ENCODE results near the gene DNAL1. TPM values are rescaled to one million over a fixed set of nuclear protein-coding genes. Genes with fewer than 3 reads are reported as not detected.

Gene DNAL1
- total RNA-seq, 2 donors from 2014 or later, result 22.9 to 30.5 TPM

DNA sequence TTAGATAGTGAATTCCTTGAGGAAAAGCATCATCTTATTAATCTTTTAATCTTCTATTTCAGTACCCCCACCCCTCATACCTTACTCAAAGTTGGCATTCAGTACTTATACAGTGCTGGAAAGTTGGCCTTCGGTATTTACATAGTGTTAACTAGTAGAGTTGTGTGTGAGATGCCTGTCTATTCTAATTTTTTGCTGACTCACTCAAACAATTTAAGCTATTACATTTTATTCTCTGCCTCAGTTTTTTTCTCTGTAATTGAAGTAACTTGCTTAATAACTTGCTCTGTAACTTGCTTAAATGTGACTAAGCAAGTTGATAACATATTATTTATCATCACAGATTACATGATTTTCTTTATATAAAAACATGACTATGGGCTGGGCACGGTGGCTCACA lies 20.3 kb downstream of the DNAL1 start:
- DNase-seq, result no peak
- peaks cover 21% of the 10 kb centered on the region for H3K36me3 Mint-ChIP-seq (ENCODE audit: low read depth)

DNA sequence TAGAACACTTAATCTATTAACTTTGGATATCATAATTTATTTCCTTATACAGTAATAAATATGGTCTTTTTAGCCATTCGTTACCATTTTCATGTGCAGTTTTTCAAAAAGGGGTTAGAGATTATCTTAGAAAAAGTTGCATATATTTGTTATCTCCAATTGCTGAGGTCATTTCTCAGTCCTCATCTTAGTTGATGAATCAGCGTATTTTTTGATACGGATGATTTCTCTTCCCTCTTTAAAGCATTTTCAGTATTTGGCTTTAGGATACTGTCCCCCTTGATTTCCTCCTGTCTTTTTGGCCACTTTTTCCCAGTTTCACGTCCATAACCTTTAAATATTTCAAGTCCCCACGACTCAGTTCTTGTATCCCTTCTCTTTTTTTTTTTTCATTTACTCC lies 21.8 kb downstream of the DNAL1 start:
- Histone ChIP-seq H3K9me3 (ENCODE audit: control insufficient read depth, low read length) (peaks cover 5% of the 10 kb centered on the region), H3K4me3 (ENCODE audit: low read length) (no peak overlapping the region), H3K27ac (ENCODE audit: low read depth, low read length) (no peak overlapping the region), H3K27me3 (ENCODE audit: control insufficient read depth, insufficient read depth, low read length, poor library complexity, severe bottlenecking) (no peaks in the 10 kb centered on the region), H3K4me1 (ENCODE audit: control insufficient read depth, insufficient read depth, low read length) (no peaks in the 10 kb centered on the region), H3K36me3 (ENCODE audit: control insufficient read depth, insufficient read depth, low read length) (peaks cover 24% of the 10 kb centered on the region), H3K9ac (ENCODE audit: extremely low read depth, low read length, poor library complexity, severe bottlenecking) (no peak overlapping the region)
- Mint-ChIP-seq H3K4me1 (peaks cover 11% of the 10 kb centered on the region), H3K9me3 (peaks cover 5% of the 10 kb centered on the region), H3K27me3 (ENCODE audit: insufficient read depth) (no peaks in the 10 kb centered on the region), H3K27ac (no peak overlapping the region), H3K36me3 (ENCODE audit: low read depth) (peaks cover 15% of the 10 kb centered on the region), H3K4me3 (no peak overlapping the region)
- DNase-seq, result no peak
- TF ChIP-seq, protein P1, sequence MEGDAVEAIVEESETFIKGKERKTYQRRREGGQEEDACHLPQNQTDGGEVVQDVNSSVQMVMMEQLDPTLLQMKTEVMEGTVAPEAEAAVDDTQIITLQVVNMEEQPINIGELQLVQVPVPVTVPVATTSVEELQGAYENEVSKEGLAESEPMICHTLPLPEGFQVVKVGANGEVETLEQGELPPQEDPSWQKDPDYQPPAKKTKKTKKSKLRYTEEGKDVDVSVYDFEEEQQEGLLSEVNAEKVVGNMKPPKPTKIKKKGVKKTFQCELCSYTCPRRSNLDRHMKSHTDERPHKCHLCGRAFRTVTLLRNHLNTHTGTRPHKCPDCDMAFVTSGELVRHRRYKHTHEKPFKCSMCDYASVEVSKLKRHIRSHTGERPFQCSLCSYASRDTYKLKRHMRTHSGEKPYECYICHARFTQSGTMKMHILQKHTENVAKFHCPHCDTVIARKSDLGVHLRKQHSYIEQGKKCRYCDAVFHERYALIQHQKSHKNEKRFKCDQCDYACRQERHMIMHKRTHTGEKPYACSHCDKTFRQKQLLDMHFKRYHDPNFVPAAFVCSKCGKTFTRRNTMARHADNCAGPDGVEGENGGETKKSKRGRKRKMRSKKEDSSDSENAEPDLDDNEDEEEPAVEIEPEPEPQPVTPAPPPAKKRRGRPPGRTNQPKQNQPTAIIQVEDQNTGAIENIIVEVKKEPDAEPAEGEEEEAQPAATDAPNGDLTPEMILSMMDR (conservative IDR thresholded peaks at IDR 0.05), result no peak
- 96 to 97% methylated on average over 5 of the region's 5 CpGs for WGBS, 2 experiments (ENCODE audit: insufficient coverage in 1 of 2, insufficient read length in 1 of 2)

More for the DNA sequence above, 20.3 kb downstream of the DNAL1 start:
- WGBS, 2 experiments (ENCODE audit: insufficient coverage in 1 of 2, insufficient read length in 1 of 2), result 71 to 100% methylated on average over 1 of the region's 2 CpGs
- Mint-ChIP-seq H3K27me3 (ENCODE audit: insufficient read depth) (no peaks in the 10 kb centered on the region), H3K9me3 (peaks cover 5% of the 10 kb centered on the region), H3K4me1 (peaks cover 11% of the 10 kb centered on the region), H3K27ac (no peak overlapping the region), H3K4me3 (no peak overlapping the region)
- peaks cover 36% of the 10 kb centered on the region for H3K36me3 ChIP-seq (ENCODE audit: control insufficient read depth, insufficient read depth, low read length)
- no peaks in the 10 kb centered on the region for H3K4me1 ChIP-seq (ENCODE audit: control insufficient read depth, insufficient read depth, low read length)
- no peak overlapping the region for H3K27ac ChIP-seq (ENCODE audit: low read depth, low read length)
- peaks cover 14% of the 10 kb centered on the region for H3K9me3 ChIP-seq (ENCODE audit: control insufficient read depth, low read length)
- no peak overlapping the region for H3K4me3 ChIP-seq (ENCODE audit: low read length)
- no peak overlapping the region for H3K9ac ChIP-seq (ENCODE audit: extremely low read depth, low read length, poor library complexity, severe bottlenecking)
- TF ChIP-seq, protein P1 (conservative IDR thresholded peaks at IDR 0.05), result no peak
- no peaks in the 10 kb centered on the region for H3K27me3 ChIP-seq (ENCODE audit: control insufficient read depth, insufficient read depth, low read length, poor library complexity, severe bottlenecking)

DNA sequence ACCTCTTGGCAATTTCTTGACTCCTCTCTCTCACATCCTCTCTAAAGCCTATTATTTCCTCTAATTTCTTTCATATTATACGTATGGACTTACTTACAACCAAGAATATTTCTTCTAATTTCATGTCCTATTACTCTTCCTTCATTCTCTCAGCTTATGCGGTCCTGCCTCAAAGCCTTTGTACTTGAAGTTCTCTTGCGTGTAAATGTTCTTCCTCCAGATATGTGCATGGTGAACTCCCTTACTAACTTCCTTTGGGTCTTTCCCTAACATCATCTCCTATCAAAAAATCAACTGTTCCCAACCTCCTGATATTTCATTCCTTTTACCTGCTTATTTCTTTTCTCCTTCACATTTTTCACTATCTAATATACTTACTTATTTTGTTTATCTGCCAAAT lies 23.1 kb downstream of the DNAL1 start:
- 89 to 97% methylated on average over 3 of the region's 3 CpGs for WGBS, 2 experiments (ENCODE audit: insufficient coverage in 1 of 2, insufficient read length in 1 of 2)
- TF ChIP-seq, protein P1 (conservative IDR thresholded peaks at IDR 0.05), result no peak
- no peak for DNase-seq
- no peak overlapping the region for H3K4me3 Mint-ChIP-seq
- Histone ChIP-seq H3K9me3 (ENCODE audit: control insufficient read depth, low read length) (no peaks in the 10 kb centered on the region), H3K9ac (ENCODE audit: extremely low read depth, low read length, poor library complexity, severe bottlenecking) (no peak overlapping the region), H3K4me3 (ENCODE audit: low read length) (no peak overlapping the region), H3K36me3 (ENCODE audit: control insufficient read depth, insufficient read depth, low read length) (peaks cover 22% of the 10 kb centered on the region), H3K27ac (ENCODE audit: low read depth, low read length) (no peak overlapping the region), H3K4me1 (ENCODE audit: control insufficient read depth, insufficient read depth, low read length) (no peaks in the 10 kb centered on the region), H3K27me3 (ENCODE audit: control insufficient read depth, insufficient read depth, low read length, poor library complexity, severe bottlenecking) (no peaks in the 10 kb centered on the region)
- no peaks in the 10 kb centered on the region for H3K9me3 Mint-ChIP-seq
- peaks cover 8% of the 10 kb centered on the region for H3K4me1 Mint-ChIP-seq
- H3K27ac Mint-ChIP-seq, result no peak overlapping the region
- H3K36me3 Mint-ChIP-seq (ENCODE audit: low read depth), result peaks cover 11% of the 10 kb centered on the region
- H3K27me3 Mint-ChIP-seq (ENCODE audit: insufficient read depth), result no peaks in the 10 kb centered on the region

Data from endodermal cell (in vitro differentiated cells).